ENCODE results near the gene SRGAP1. TPM values are rescaled to one million over a fixed set of nuclear protein-coding genes. Genes with fewer than 3 reads are reported as not detected.
A peak's percentile ranks its signal among the peaks of the same experiment; 100 is the strongest.

SRGAP1 gene
- total and polyA plus RNA-seq, 2 of the 4 experiments (the other 2 are of a cell fraction) = 10.0 to 10.2 TPM

- peaks cover 41 to 73% of the 10 kb centered on the region in 2 experiments for H3K79me1 ChIP-seq (ENCODE audit: low read depth in 1 of 2, low read length in 2 of 2)
- BruUV-seq (replicated peaks) = no TSS peak
- H3K4me2 ChIP-seq (ENCODE audit: low read depth, low read length) = no peak overlapping the region
- no peak overlapping the region for H3K14ac ChIP-seq (replicated peaks; ENCODE audit: low read depth, low read length)
- dilution Hi-C loops (cut with HindIII; ENCODE audit: low sequenced_read_pairs, unreplicated experiment) (no loop called here), intact Hi-C loops (cut with micrococcal nuclease) (no loop called here), in situ Hi-C loops (cut with MboI; ENCODE audit: low sequenced_read_pairs) (no loop called here)
- WGBS, 2 experiments (ENCODE audit: extremely low coverage in 2 of 2, insufficient read length in 1 of 2) = 67% methylated on average over 1 of the region's 5 CpGs; no CpG with 5 or more reads in 1 of the 2 experiments
- no peaks in the 10 kb centered on the region for H3K9me3 ChIP-seq (ENCODE audit: control insufficient read depth, insufficient read depth, low read length)
- H4K5ac ChIP-seq (ENCODE audit: low read depth, low read length) = no peak overlapping the region
- H3K36me3 ChIP-seq (ENCODE audit: control insufficient read depth, insufficient read depth, low read length) = peaks cover 11% of the 10 kb centered on the region
- H3K56ac ChIP-seq (ENCODE audit: extremely low read depth, insufficient read depth, low read length) = no peak overlapping the region
- DNase-seq (no peak), ATAC-seq (ENCODE audit: low read depth) (peak; percentile 28; the same call in 1 of the 2 replicates)
- H3K27me3 ChIP-seq (ENCODE audit: control insufficient read depth, insufficient read depth, low read length) = no peaks in the 10 kb centered on the region
- no peak overlapping the region for H3K4ac ChIP-seq (ENCODE audit: low read depth, low read length)
- peaks cover 30% of the 10 kb centered on the region for H4K20me1 ChIP-seq (ENCODE audit: insufficient read depth, low read length)
- POLR2A ChIA-PET (ENCODE audit: unreplicated experiment) = no interaction called here
- H3K4me1 ChIP-seq (ENCODE audit: control insufficient read depth, insufficient read depth, low read length) = peaks cover 10% of the 10 kb centered on the region; the same call in 1 of the 2 replicates
- peak overlapping the region; percentile 52; the same call in 1 of the 2 replicates for H3K23ac ChIP-seq (ENCODE audit: low read depth, low read length)
- H2BK15ac ChIP-seq (ENCODE audit: low read depth, low read length) = no peak overlapping the region
- no peak overlapping the region for H3K18ac ChIP-seq (ENCODE audit: low read depth, low read length)
- CTCF ChIA-PET = no interaction called here
- H2BK5ac ChIP-seq (ENCODE audit: low read depth, low read length, poor library complexity, severe bottlenecking) = peak overlapping the region; percentile 23
- no peak overlapping the region for H3K9ac ChIP-seq (ENCODE audit: low read depth, low read length)
- peaks cover 17% of the 10 kb centered on the region for H3K9me1 ChIP-seq (ENCODE audit: insufficient read depth, low read length)
- no peak overlapping the region for H2BK20ac ChIP-seq (ENCODE audit: low read depth, low read length)
- peak overlapping the region; percentile 14; the same call in 1 of the 2 replicates for H3K27ac ChIP-seq (ENCODE audit: insufficient read depth, low read length)
- no peak overlapping the region for H2BK120ac ChIP-seq (ENCODE audit: low read depth, low read length)
- peak overlapping the region in 1 of 2 experiments; percentile 64; a peak in 1 of 4 replicates for H4K8ac ChIP-seq (ENCODE audit: low read depth in 2 of 2, low read length in 2 of 2)
- no peak overlapping the region for H2AK9ac ChIP-seq (replicated peaks; ENCODE audit: low read depth, low read length, poor library complexity)
- TF ChIP-seq MAFK (IDR thresholded peaks at IDR 0.05; ENCODE audit: low read depth, low read length) (peak; percentile 7; the same call in 1 of the 2 replicates), CTCF (conservative IDR thresholded peaks at IDR 0.05; ENCODE audit: low read depth, low read length) (no peak)
- no peak overlapping the region for H2AK5ac ChIP-seq (ENCODE audit: low read depth, low read length)
- H4K91ac ChIP-seq (ENCODE audit: insufficient read depth, low read depth, low read length) = no peak overlapping the region
- H3K4me3 ChIP-seq (ENCODE audit: insufficient read depth, low read depth, low read length) = no peak overlapping the region
- H2AFZ ChIP-seq (replicated peaks; ENCODE audit: low read length, poor library complexity) = no peak overlapping the region
Measured at GRCh38 chr12:63944586-63945228, 100.2 kb downstream of the SRGAP1 start.
